Right lobe of liver (tissue), 6 donors: Measurements from ENCODE around the gene CHP2. TPM values are rescaled to one million over a fixed set of nuclear protein-coding genes. Genes with fewer than 3 reads are reported as not detected.

Experiments used
- ATAC-seq, 4 donors: fragments of 200-7000 bp; cut with Tn5 transposase; one replicate each; pipeline ENCODE4 v1.9.1; 2020; ENCODE audit warnings: mild to moderate bottlenecking in 4 of 4, moderate library complexity in 4 of 4
- DNase-seq, 3 donors: peaks; one replicate each; pipeline ENCODE4 v3.0.0-alpha.2; 2020
- H3K27ac ChIP-seq, 3 donors: fragments of 200-600 bp; one replicate each; pipeline ENCODE4 v1.8.0; 2022
- H3K27me3 ChIP-seq, 2 donors: fragments of 200-600 bp; one replicate each; pipeline ENCODE4 v1.8.0; 2022
- H3K36me3 ChIP-seq, 4 donors: fragments of 200-600 bp; sonication (generic) in 1 of 4; one replicate each; pipeline versions ENCODE4 v1.5.1 to v1.8.0; 2017 to 2022; ENCODE audit warnings: control low read depth in 1 of 4
- H3K4me1 ChIP-seq, 4 donors: fragments of 200-600 bp; sonication (generic) in 1 of 4; one replicate each; pipeline versions ENCODE4 v1.5.1 to v1.8.0; 2017 to 2022; ENCODE audit warnings: control low read depth in 1 of 4
- H3K4me3 ChIP-seq, 3 donors: fragments of 200-600 bp; one replicate each; pipeline ENCODE4 v1.8.0; 2022
- H3K9me3 ChIP-seq, 4 donors: fragments of 200-600 bp; sonication (generic) in 1 of 4; one replicate each; pipeline versions ENCODE4 v1.5.1 to v1.8.0; 2017 to 2022; ENCODE audit warnings: control low read depth in 1 of 4
- POLR2A ChIP-seq: fragments of 450-650 bp; IDR thresholded peaks from one replicate; pipeline ENCODE4 v1.6.1; 2017; ENCODE audit warnings: antibody characterized with exemption, mild to moderate bottlenecking
- WGBS: methylation state at CpG from one replicate; pipeline ENCODE4 v1.1.6; 2018; ENCODE audit warnings: low coverage, low lambda C conversion rate; ENCODE audit not compliant: insufficient coverage; ENCODE audit errors: missing lambda C conversion rate; 5-methylcytosine and 5-hydroxymethylcytosine counted together
- intact Hi-C, 2 donors: fragments of 100-400 bp; cut with DNase I; formaldehyde crosslinking; loops; one replicate each; pipeline versions ENCODE4 v1.11.2 to v1.14.1; 2022
- total RNA-seq, 6 experiments: library from RNA; depleted of rRNA in 2 of 6; stranded (reverse); fragments of >200 nt in 2 of 6; fragmentation: NEBNext Ultra II Directional in 3 of 6; extraction: Animal tissue kit (Norgen Biotek cat#: 25700) in 3 of 6; gene quantifications; one replicate each; pipeline versions ENCODE4 v1.1.0 to v1.2.4, GENCODE V29; 2016 to 2023
- TF ChIP-seq, protein P1 (sequence below), 4 donors: fragments of 200-600 bp in 3 of 4; fragments of 450-650 bp in 1 of 4; IDR thresholded peaks; one replicate each; pipeline versions ENCODE4 v1.5.1 to v1.8.0; 2016 to 2022; ENCODE audit warnings: antibody characterized with exemption in 4 of 4, mild to moderate bottlenecking in 2 of 4
- donor health status: DM: no; HTN: yes; CAD: no.
- donor health status: DM: no; HTN: no; CAD: no.
- donor health status: DM: no; HTN: no; CAD: no.
- donor health status: DM: no; HTN: yes; CAD: no.
- donor health status: DM: no; HTN: yes; CAD: no.

The CHP2 gene
- total RNA-seq, 6 experiments from 2014 or later, result not detected

GRCh38 chr16:23786964-23787561, 32.2 kb downstream of the CHP2 start:
- Histone ChIP-seq H3K27ac (no peak overlapping the region), H3K9me3 (no peaks in the 10 kb centered on the region), H3K4me3 (no peak overlapping the region), H3K36me3 (no peaks in the 10 kb centered on the region), H3K4me1 (no peaks in the 10 kb centered on the region), H3K27me3 (no peaks in the 10 kb centered on the region)
- intact Hi-C loops, result no loop called here
- TF ChIP-seq POLR2A, result no peak
- TF ChIP-seq, protein P1, sequence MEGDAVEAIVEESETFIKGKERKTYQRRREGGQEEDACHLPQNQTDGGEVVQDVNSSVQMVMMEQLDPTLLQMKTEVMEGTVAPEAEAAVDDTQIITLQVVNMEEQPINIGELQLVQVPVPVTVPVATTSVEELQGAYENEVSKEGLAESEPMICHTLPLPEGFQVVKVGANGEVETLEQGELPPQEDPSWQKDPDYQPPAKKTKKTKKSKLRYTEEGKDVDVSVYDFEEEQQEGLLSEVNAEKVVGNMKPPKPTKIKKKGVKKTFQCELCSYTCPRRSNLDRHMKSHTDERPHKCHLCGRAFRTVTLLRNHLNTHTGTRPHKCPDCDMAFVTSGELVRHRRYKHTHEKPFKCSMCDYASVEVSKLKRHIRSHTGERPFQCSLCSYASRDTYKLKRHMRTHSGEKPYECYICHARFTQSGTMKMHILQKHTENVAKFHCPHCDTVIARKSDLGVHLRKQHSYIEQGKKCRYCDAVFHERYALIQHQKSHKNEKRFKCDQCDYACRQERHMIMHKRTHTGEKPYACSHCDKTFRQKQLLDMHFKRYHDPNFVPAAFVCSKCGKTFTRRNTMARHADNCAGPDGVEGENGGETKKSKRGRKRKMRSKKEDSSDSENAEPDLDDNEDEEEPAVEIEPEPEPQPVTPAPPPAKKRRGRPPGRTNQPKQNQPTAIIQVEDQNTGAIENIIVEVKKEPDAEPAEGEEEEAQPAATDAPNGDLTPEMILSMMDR (IDR thresholded peaks at IDR 0.05), result no peak
- 17% methylated on average over 6 of the region's 6 CpGs for WGBS
- ATAC-seq (no peak), DNase-seq (no peak)

- Histone ChIP-seq H3K27ac (no peak overlapping the region), H3K4me1 (no peaks in the 10 kb centered on the region), H3K4me3 (no peak overlapping the region), H3K9me3 (no peaks in the 10 kb centered on the region), H3K27me3 (no peaks in the 10 kb centered on the region), H3K36me3 (no peaks in the 10 kb centered on the region)
- 41% methylated on average over 3 of the region's 3 CpGs for WGBS
- ATAC-seq (no peak), DNase-seq (no peak)
- intact Hi-C loops, result no loop called here
- no peak for TF ChIP-seq POLR2A
- TF ChIP-seq, protein P1 (IDR thresholded peaks at IDR 0.05), result no peak
Observed at GRCh38 chr16:23788685-23789084, 33.9 kb downstream of the CHP2 start.

- intact Hi-C loops, result no loop called here
- Histone ChIP-seq H3K27ac (no peak overlapping the region), H3K4me1 (no peaks in the 10 kb centered on the region), H3K36me3 (no peaks in the 10 kb centered on the region), H3K27me3 (no peaks in the 10 kb centered on the region), H3K4me3 (no peak overlapping the region), H3K9me3 (no peaks in the 10 kb centered on the region)
- DNase-seq, result no peak
- 80% methylated on average over 6 of the region's 6 CpGs for WGBS
- no peak for ATAC-seq
- TF ChIP-seq, protein P1 (IDR thresholded peaks at IDR 0.05), result no peak
- no peak for TF ChIP-seq POLR2A
Observed at GRCh38 chr16:23795378-23795777, 40.6 kb downstream of the CHP2 start.

DNA sequence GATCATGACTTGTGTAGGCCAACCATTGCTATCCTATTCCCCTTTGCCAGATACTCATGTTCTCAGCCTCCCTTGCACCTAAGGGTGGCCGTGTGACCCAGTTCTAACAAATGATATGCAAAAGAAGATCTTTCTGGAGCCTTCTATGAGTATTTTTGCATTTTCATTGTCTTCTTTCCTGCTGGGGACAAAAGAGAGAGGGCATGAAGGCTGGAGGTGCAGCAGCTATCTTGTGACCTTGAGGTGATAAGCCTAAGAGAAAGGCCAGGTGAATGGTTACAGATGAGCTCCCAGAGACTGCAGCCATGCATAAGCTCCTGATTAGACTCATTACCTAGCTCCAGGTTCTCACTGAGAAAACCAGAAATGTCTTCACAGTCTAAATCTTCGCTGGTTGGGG, 42.1 kb downstream of the CHP2 start:
- intact Hi-C loops, result no loop called here
- H3K27me3 ChIP-seq, result no peaks in the 10 kb centered on the region
- no peaks in the 10 kb centered on the region for H3K4me1 ChIP-seq

More for the DNA sequence above, 42.1 kb downstream of the CHP2 start:
- TF ChIP-seq, protein P1 (IDR thresholded peaks at IDR 0.05), result no peak
- no peak for TF ChIP-seq POLR2A
- Histone ChIP-seq H3K4me3 (no peak overlapping the region), H3K9me3 (no peaks in the 10 kb centered on the region), H3K27ac (no peak overlapping the region), H3K36me3 (no peaks in the 10 kb centered on the region)
- no peak for DNase-seq
- 60% methylated on average over 2 of the region's 2 CpGs for WGBS
- no peak for ATAC-seq
